NCI-H524 (cell line): Measurements from ENCODE around the gene CLIP2.
A peak's percentile ranks its signal among the peaks of the same experiment; 100 is the strongest.
"Not testable (repeated sequence)": the region's sequence is repeated elsewhere in the genome, so short reads cannot be mapped to it uniquely, and the experiment has no call there.

ENCODE experiments used
- DNase-seq, 2 experiments: peaks; one replicate each; lab custom pipeline; 2025; lab: John Stamatoyannopoulos, UW

Gene CLIP2

GRCh38 chr7:74371381-74372341 is 82.5 kb downstream of the CLIP2 start:
- DNase-seq = no peak

GRCh38 chr7:74372511-74373111 is 83.4 kb downstream of the CLIP2 start:
- DNase-seq = no peak

- DNase-seq = no peak
Measured at GRCh38 chr7:74373536-74373935, 84.3 kb downstream of the CLIP2 start.

- DNase-seq = no peak
Measured at GRCh38 chr7:74375726-74376220, 86.6 kb downstream of the CLIP2 start.

- DNase-seq = no peak
Measured at GRCh38 chr7:74376256-74377036, 87.2 kb downstream of the CLIP2 start.

DNA sequence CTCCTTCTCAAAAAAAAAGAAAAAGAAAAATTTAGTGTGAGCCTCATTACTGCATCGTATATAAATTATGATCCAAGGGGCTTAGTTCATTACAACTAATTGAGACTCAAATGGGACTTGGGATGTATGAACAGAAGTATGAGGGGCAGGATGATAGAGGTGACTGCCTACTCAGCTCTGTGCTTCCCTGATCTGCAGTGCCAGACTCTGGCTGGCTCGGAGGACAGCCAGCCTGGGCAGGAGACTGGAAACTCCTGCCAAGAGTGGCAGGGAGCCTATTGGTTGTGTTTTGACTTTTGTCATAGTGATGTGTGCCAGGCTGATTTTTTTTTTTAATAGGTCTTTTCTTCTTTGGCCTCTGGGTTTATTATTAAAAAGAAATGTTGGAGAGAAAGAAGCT is 90.7 kb downstream of the CLIP2 start:
- no peak for DNase-seq

GRCh38 chr7:74380720-74381119 is 91.5 kb downstream of the CLIP2 start:
- DNase-seq = no peak

GRCh38 chr7:74384086-74384485 is 94.9 kb downstream of the CLIP2 start:
- not testable (repeated sequence) for DNase-seq

DNA sequence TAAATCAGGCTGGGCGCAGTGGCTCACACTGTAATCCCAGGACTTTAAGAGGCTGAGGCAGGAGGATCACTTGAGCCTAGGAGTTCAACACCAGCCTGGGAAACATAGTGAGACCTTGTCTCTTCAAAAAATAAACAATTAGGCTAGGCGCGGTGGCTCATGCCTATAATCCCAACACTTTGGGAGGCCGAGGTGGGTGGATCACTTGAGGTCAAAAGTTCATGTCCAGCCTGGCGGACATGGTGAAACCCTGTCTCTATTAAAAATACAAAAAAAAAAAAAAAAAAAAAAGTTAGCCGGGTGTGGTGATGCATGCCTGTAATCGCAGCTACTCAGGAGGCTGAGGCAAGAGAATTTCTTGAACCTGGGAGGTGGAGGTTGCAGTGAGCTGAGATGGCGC is 95.6 kb downstream of the CLIP2 start:
- DNase-seq = not testable (repeated sequence)

DNA sequence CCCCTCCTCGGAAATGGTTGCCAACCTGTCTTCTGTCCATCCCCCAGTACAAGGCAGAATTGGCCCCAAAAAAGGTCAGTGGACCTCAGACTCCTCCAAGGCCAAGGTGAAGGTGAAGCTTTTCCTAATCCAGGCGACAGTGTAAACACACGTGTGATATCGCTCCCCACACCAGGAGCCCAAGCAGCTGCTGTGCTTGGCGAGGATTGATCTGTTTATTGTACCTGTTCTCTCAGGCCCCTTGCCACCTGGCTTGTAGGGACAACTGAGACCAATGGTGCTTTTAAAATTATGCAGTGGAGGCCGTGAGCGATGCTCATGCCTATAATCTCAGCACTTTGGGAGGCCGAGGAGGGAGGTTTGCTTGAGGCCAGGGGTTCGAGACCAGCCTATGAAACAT is 98.4 kb downstream of the CLIP2 start:
- DNase-seq = no peak

- no peak for DNase-seq
Measured at GRCh38 chr7:74388880-74389415, 99.7 kb downstream of the CLIP2 start.

- DNase-seq = peak in 1 of 2 experiments; percentile 38
Measured at GRCh38 chr7:74393722-74394121, 104.5 kb downstream of the CLIP2 start.

GRCh38 chr7:74394601-74395000 is 105.4 kb downstream of the CLIP2 start:
- peak in 1 of 2 experiments; percentile 38 for DNase-seq

DNA sequence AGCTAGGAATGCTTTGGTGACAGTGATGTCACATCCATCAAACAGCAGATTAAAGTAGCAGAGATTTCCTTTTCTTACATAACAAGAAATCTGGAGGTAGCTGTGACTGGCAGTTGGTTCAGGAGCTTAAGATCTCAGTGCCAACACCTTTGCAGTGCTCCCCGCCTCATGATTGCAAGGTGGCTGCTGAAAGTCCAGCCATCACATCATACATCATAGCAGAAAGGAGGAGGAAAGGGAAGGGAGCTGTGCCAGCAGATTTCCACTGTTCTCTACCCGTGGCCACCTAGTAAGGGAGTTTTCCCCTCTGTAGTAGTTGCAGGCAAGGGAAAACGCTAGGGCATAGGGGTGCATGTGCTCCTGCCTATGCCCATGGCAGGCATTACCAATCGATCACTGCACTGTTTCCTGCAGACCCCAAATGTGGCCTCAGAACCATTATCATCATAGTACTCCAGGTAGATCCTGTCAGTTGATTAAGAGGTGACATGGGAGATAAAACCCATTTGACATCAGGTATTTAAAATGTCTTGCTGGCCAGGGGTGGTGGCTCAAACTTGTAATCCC is 106.6 kb downstream of the CLIP2 start:
- DNase-seq = no peak

DNA sequence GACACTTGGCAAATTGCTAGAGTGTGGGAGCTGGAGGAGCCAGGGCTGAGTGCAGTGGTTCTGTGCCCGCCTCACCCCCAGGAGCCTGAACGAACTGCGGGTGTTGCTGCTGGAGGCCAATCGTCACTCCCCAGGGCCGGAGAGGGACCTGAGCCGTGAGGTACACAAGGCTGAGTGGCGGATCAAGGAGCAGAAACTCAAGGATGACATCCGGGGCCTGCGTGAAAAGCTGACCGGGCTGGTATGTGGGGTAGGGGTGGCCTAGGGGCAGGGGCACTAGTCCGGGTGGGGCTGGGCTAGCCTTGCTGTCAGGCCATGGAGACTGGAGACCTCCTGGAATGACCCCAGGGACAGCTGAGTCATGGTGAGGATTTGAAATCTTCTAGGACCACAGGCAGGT is 107.8 kb downstream of the CLIP2 start:
- DNase-seq = no peak

DNA sequence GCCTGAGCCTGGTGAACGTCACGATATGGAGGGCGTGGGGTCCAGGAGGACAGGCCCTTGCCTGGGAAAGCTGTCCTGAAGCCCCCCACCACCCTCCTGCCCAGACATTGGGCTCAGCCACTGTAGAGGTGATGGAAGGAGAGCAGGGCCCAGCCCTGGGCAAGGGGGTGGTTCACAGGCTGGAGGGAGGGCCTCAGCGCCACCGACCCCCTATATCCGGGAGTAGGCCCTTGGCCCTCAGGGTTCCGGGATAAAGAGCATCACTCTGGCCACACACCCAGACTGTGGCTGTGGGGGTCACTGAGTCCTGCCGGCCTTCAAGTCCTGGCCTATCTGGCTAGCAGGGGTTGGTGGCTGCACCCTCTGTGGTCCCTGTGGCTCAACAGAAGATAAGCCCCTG is 109.2 kb downstream of the CLIP2 start:
- DNase-seq = no peak

- DNase-seq = no peak
Measured at GRCh38 chr7:74399006-74399405, 109.8 kb downstream of the CLIP2 start.

DNA sequence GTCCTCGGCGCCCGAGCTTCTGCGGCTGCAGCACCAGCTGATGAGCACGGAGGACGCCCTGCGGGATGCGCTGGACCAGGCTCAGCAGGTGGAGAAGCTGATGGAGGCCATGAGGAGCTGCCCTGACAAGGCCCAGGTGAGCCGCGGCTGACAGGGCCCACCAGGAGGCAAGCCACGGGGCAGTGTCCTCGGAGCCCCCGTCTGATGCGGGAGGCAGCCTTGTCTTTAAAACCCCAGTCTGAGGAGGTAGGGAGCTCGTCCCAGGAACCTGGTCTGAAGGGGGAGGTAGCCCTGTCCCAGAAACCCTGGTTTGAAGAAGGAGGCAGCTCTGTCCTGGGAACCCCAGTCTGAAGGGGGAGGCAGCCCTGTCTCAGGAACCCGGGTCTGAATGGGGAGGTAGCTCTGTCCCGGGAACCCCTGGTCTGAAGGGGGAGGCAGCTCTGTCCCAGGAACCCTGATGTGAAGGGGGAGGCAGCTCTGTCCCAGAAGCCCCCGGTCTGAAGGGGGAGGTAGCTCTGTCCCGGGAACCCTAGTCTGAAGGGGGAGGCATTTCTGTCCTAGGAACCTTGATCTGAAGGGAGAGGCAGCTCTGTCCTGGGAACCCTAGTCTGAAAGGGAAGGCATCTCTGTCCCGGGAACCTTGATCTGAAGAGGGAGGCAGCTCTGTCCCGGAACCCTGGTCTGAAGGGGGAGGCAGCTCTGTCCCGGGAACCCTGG is 111.4 kb downstream of the CLIP2 start:
- DNase-seq = no peak

DNA sequence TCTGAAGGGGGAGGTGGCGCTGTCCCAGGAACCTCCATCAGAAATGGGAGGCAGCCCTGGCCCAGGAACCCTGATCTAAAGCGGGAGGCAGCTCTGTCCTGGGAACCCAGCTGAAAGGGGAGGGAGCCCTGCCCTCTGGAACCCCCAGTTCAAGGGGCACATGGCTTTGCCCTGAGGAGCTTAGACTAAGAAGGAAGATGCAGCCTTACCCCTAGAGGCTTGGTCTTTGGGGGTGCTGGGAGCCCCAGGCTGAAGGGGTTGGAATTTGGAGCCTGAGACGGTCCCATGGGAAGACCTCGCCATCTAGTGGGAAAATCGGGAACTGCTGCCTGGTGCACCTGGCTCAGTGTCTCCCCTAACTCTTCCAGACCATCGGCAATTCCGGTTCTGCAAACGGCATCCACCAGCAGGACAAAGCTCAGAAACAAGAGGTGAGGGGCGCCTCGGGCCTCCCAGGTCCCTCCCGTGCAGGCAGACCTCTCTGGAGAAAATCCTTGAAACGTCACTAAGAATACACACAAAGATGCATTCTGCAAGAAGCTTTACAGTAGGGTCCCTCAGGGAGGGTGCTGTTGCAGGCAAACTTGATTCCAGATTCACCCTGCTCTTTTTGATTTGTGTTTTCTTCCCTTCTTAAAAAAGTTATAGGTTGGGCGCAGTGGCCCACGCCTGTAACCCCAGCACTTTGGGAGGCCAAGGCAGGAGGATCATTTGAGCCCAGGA is 112.1 kb downstream of the CLIP2 start:
- DNase-seq = peak; percentile 29 to 47

- DNase-seq = not testable (repeated sequence)
Measured at GRCh38 chr7:74402668-74403067, 113.5 kb downstream of the CLIP2 start.
